ENCODE results near the gene CEND1. TPM values are rescaled to one million over a fixed set of nuclear protein-coding genes. Genes with fewer than 3 reads are reported as not detected.

CEND1 gene
- total and polyA plus RNA-seq, 2 donors (not counting 3 experiments of a cell fraction or from before 2014, with no cell fraction given) = 0.15 to 0.40 TPM

GRCh38 chr11:794013-794765 lies 4.3 kb upstream of the CEND1 start:
- no peak overlapping the region for H3K27ac ChIP-seq (ENCODE audit: insufficient read depth, low read depth, low read length)
- H4K20me1 ChIP-seq (replicated peaks; ENCODE audit: control insufficient read depth, extremely low read depth, insufficient read depth, low read length) = no peaks in the 10 kb centered on the region
- TF ChIP-seq MAX (IDR thresholded peaks at IDR 0.05; ENCODE audit: insufficient read depth, insufficient read length) (no peak), MYC (IDR thresholded peaks at IDR 0.05; ENCODE audit: low read depth, low read length) (no peak), EZH2 (IDR thresholded peaks at IDR 0.05; ENCODE audit: borderline replicate concordance, low read depth, low read length, severe bottlenecking) (no peak), JUN (IDR thresholded peaks at IDR 0.05; ENCODE audit: borderline replicate concordance, insufficient read depth, insufficient read length, low read depth) (no peak), POLR2AphosphoS5 (IDR thresholded peaks at IDR 0.05; ENCODE audit: insufficient read depth, low read depth, low read length) (no peak), CTCF (IDR thresholded peaks at IDR 0.05; ENCODE audit: extremely low read depth in 1 of 2, insufficient read depth in 1 of 2, low read depth in 1 of 2, low read length in 2 of 2) (no peak), GATA2 (IDR thresholded peaks at IDR 0.05; ENCODE audit: insufficient read depth, insufficient read length, low read depth, low read length) (no peak), FOS (IDR thresholded peaks at IDR 0.05; ENCODE audit: borderline replicate concordance, insufficient read depth, low read length) (no peak), POLR2A (IDR thresholded peaks at IDR 0.05; ENCODE audit: low read depth, low read length) (no peak)
- H3K79me2 ChIP-seq (ENCODE audit: control insufficient read depth, insufficient read depth, low read length) = peaks cover 11% of the 10 kb centered on the region
- no peaks in the 10 kb centered on the region for H3K9me3 ChIP-seq (replicated peaks; ENCODE audit: control insufficient read depth, insufficient read depth, low read length)
- H3K9me1 ChIP-seq (replicated peaks; ENCODE audit: control insufficient read depth, extremely low read depth, insufficient read depth, low read length) = no peaks in the 10 kb centered on the region
- H3K36me3 ChIP-seq (ENCODE audit: control insufficient read depth in 2 of 2, extremely low read depth in 1 of 2, insufficient read depth in 2 of 2, low read length in 2 of 2) = no peaks in the 10 kb centered on the region
- DNase-seq (ENCODE audit: low read depth, low spot score) (no peak), FAIRE-seq (no peak)
- BruUV-seq (replicated peaks) = no TSS peak
- no peak overlapping the region for H2AFZ ChIP-seq (ENCODE audit: low read depth, low read length)
- H3K4me1 ChIP-seq (ENCODE audit: control insufficient read depth, extremely low read depth, insufficient read depth, low read length) = peaks cover 14% of the 10 kb centered on the region
- dilution Hi-C loops (cut with MboI; ENCODE audit: extremely low pct_ligation_motif_present, low sequenced_read_pairs) (no loop called here), intact Hi-C loops (cut with micrococcal nuclease) (no loop called here)
- H3K4me2 ChIP-seq (ENCODE audit: insufficient read depth, low read length) = no peak overlapping the region
- ChIA-PET CTCF (no interaction called here), POLR2A (interaction anchor here (0.5 kb wide), 1 partner anchor 15 kb away, joined by 3 read pairs; no protein-coding TSS in a partner anchor)
- H3K4me3 ChIP-seq (replicated peaks in 1 of 3; ENCODE audit: insufficient read depth in 1 of 3, low read depth in 1 of 3, low read length in 3 of 3) = no peak overlapping the region
- no peaks in the 10 kb centered on the region for H3K27me3 ChIP-seq (ENCODE audit: control insufficient read depth in 2 of 2, insufficient read depth in 2 of 2, low read length in 2 of 2)
- no peak overlapping the region for H3K9ac ChIP-seq (replicated peaks; ENCODE audit: extremely low read depth, insufficient read depth, low read length)
